ENCODE measurements around the gene MICU1. TPM values are rescaled to one million over a fixed set of nuclear protein-coding genes. Genes with fewer than 3 reads are reported as not detected.

The MICU1 gene
- polyA plus RNA-seq, 1 donor (not counting 4 experiments of a cell fraction or from before 2014, with no cell fraction given): 19.4 TPM

DNA sequence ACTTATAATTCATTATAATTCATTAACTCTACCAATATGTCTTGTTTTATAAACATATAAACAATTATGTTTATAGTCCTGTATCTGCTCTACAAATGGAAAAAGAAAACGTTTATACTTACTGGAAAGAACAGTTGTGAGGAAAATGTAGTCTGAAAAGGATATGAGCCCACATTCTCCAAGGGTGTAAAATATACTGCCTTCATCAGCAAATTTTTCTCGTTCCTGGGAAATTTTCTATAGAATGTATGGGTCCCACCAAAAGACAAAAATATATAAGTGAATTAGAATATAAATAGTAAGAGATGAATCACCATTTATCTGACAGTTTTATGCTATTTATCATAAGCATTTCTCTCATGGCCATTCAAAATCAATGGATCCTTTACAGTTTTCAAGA lies 117.8 kb downstream of the MICU1 start:
- no peak overlapping the region for H3K4me2 ChIP-seq (ENCODE audit: control insufficient read depth, extremely low read depth, insufficient read depth, low read depth, low read length)
- H3K27me3 ChIP-seq (ENCODE audit: control insufficient read depth, extremely low read depth, insufficient read depth, low read length): no peaks in the 10 kb centered on the region
- H3K79me2 ChIP-seq (ENCODE audit: control insufficient read depth, insufficient read depth, low read length): no peaks in the 10 kb centered on the region
- H3K36me3 ChIP-seq (ENCODE audit: control insufficient read depth in 2 of 2, extremely low read depth in 1 of 2, insufficient read depth in 2 of 2, low read length in 2 of 2): peaks cover 0 to 1% of the 10 kb centered on the region in 2 experiments
- no peaks in the 10 kb centered on the region for H4K20me1 ChIP-seq (ENCODE audit: control insufficient read depth, extremely low read depth, insufficient read depth, low read length)
- no peak for DNase-seq (ENCODE audit: low read depth, low spot score)
- H3K27ac ChIP-seq (ENCODE audit: control insufficient read depth, insufficient read depth, low read length): no peak overlapping the region
- TF ChIP-seq, protein P1, sequence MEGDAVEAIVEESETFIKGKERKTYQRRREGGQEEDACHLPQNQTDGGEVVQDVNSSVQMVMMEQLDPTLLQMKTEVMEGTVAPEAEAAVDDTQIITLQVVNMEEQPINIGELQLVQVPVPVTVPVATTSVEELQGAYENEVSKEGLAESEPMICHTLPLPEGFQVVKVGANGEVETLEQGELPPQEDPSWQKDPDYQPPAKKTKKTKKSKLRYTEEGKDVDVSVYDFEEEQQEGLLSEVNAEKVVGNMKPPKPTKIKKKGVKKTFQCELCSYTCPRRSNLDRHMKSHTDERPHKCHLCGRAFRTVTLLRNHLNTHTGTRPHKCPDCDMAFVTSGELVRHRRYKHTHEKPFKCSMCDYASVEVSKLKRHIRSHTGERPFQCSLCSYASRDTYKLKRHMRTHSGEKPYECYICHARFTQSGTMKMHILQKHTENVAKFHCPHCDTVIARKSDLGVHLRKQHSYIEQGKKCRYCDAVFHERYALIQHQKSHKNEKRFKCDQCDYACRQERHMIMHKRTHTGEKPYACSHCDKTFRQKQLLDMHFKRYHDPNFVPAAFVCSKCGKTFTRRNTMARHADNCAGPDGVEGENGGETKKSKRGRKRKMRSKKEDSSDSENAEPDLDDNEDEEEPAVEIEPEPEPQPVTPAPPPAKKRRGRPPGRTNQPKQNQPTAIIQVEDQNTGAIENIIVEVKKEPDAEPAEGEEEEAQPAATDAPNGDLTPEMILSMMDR (optimal IDR thresholded peaks at IDR 0.05 in 1 of 3, IDR thresholded peaks at IDR 0.05 in 1 of 3, conservative IDR thresholded peaks at IDR 0.05 in 1 of 3; ENCODE audit: extremely low read depth in 1 of 3, insufficient read depth in 2 of 3, low read length in 3 of 3): no peak
- TF ChIP-seq EZH2 (IDR thresholded peaks at IDR 0.05; ENCODE audit: low read length): no peak
- dilution Hi-C loops (cut with MboI; ENCODE audit: extremely low pct_ligation_motif_present, low sequenced_read_pairs): no loop called here
- no peak overlapping the region for H3K4me3 ChIP-seq (ENCODE audit: control insufficient read depth in 2 of 3, extremely low read depth in 1 of 3, insufficient read depth in 2 of 3, low read depth in 1 of 3, low read length in 3 of 3)
- H3K9me3 ChIP-seq (ENCODE audit: control insufficient read depth, low read depth, low read length): no peaks in the 10 kb centered on the region
- no peak overlapping the region for H2AFZ ChIP-seq (ENCODE audit: control insufficient read depth, low read length)
- H3K4me1 ChIP-seq (ENCODE audit: control insufficient read depth, extremely low read depth, insufficient read depth, low read length): no peaks in the 10 kb centered on the region
- no peaks in the 10 kb centered on the region for H3K9me1 ChIP-seq (ENCODE audit: control insufficient read depth, extremely low read depth, insufficient read depth, low read length)
- no peak for FAIRE-seq
- no peak overlapping the region for H3K9ac ChIP-seq (ENCODE audit: control insufficient read depth, extremely low read depth, insufficient read depth, low read length)

DNA sequence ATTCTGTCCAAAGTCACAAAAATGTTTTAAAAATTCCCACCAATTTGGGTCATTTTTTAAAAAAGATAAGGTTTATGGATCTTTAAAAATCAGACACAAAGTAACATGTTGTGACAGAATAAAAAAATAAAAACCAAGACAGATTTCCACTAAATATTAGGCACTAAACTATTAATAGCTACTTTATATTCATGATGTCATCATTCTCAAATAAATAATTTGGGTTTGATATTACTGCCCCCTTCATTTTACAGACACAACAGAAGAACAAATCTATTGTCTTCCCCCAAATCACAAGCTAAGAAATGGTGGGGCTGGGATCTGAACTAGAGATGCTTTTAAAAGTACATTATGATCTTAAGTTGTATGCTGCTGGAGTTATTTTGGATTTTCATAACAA lies 119.4 kb downstream of the MICU1 start:
- Histone ChIP-seq H2AFZ (ENCODE audit: control insufficient read depth, low read length) (no peak overlapping the region), H3K4me3 (ENCODE audit: control insufficient read depth in 2 of 3, extremely low read depth in 1 of 3, insufficient read depth in 2 of 3, low read depth in 1 of 3, low read length in 3 of 3) (no peak overlapping the region), H4K20me1 (ENCODE audit: control insufficient read depth, extremely low read depth, insufficient read depth, low read length) (no peaks in the 10 kb centered on the region), H3K27me3 (ENCODE audit: control insufficient read depth, extremely low read depth, insufficient read depth, low read length) (no peaks in the 10 kb centered on the region), H3K9me1 (ENCODE audit: control insufficient read depth, extremely low read depth, insufficient read depth, low read length) (no peaks in the 10 kb centered on the region), H3K9me3 (ENCODE audit: control insufficient read depth, low read depth, low read length) (no peaks in the 10 kb centered on the region), H3K36me3 (ENCODE audit: control insufficient read depth in 2 of 2, extremely low read depth in 1 of 2, insufficient read depth in 2 of 2, low read length in 2 of 2) (no peaks in the 10 kb centered on the region), H3K4me2 (ENCODE audit: control insufficient read depth, extremely low read depth, insufficient read depth, low read depth, low read length) (no peak overlapping the region), H3K4me1 (ENCODE audit: control insufficient read depth, extremely low read depth, insufficient read depth, low read length) (no peaks in the 10 kb centered on the region), H3K9ac (ENCODE audit: control insufficient read depth, extremely low read depth, insufficient read depth, low read length) (no peak overlapping the region), H3K27ac (ENCODE audit: control insufficient read depth, insufficient read depth, low read length) (no peak overlapping the region), H3K79me2 (ENCODE audit: control insufficient read depth, insufficient read depth, low read length) (no peaks in the 10 kb centered on the region)
- TF ChIP-seq, protein P1 (optimal IDR thresholded peaks at IDR 0.05 in 1 of 3, IDR thresholded peaks at IDR 0.05 in 1 of 3, conservative IDR thresholded peaks at IDR 0.05 in 1 of 3; ENCODE audit: extremely low read depth in 1 of 3, insufficient read depth in 2 of 3, low read length in 3 of 3): no peak
- TF ChIP-seq EZH2 (IDR thresholded peaks at IDR 0.05; ENCODE audit: low read length): no peak
- FAIRE-seq (no peak), DNase-seq (ENCODE audit: low read depth, low spot score) (no peak)
- dilution Hi-C loops (cut with MboI; ENCODE audit: extremely low pct_ligation_motif_present, low sequenced_read_pairs): no loop called here

Measured in keratinocyte (primary cell).